Stimulated activated CD4-positive, alpha-beta T cell treated with anti-CD3 and anti-CD28 coated beads, Interleukin-2, amount 100 ng/mL, for 48 hours (primary cell): ENCODE measurements around the gene USP12.

Experiments used
- DNase-seq, 2 donors: peaks; one replicate each; pipeline ENCODE4 v3.0.0-alpha.2; 2020

Gene USP12

DNA sequence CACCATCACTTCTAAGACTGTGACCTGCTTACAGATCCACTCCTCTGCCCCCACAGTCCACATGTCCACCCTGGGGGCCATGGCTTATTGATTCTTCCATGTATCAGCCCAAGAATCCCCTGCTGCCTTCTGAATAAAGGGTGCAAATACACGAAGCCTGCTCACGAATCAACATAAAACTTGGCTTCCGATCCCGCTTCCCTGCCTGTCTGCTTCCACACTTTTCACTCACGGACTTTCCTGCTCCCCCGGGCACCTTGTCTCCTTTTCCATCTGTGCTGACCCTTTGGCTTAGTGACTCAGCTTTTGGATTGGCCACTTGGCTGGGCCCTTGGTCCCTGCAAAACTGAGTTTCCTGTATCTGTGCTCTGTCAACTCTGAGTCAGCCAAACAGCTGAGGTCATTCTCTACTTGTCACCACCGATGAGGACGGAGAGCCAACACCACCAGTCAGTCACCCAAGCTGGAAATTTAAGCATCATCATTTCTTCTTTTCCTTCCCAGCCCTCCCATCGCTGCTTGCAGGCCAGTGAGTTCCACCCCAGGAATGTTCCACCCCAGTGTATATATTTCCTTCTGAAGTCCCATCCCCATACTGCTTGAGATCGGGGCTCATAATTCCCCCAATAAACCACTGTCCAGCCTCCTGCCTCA is 11.4 kb upstream of the USP12 start:
- DNase-seq, result no peak

DNA sequence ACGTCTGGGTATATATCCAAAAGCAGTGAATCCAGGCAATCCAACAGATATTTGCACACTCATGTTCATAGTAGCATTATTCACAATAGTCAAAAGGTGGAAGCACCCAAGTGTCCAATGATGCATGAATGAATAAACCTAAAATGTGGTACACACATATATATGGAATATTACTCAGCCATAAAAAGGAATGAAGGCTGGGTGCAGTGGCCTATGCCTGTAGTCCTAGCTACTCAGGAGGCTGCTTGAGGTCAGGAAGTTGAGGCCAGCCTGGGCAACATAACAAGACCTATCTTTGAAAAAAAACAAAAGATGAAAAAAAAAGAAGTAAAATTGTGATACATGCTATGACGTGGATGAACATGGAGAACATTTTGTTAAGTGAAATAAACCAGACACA is 10.4 kb upstream of the USP12 start:
- no peak for DNase-seq

DNA sequence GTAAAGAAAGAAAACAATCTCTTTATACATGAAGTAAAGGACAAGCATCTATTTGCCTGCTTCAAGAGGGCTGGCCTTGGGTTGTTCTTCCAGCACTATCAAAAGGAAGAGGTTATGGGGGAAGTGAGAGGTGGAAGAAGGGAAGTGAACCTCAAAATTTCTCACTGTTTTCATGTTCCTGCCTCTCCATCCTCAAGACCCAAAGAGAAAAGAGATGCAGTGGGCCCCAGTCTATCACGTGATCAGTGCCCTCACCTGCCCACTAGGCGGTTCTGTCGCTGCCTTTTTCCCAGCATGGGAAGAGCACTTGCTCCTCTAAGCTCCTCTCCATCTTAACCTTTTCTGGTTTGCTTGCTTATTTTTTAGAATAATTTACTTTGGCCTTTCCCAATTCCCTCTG is 6.2 kb upstream of the USP12 start:
- DNase-seq, result no peak

DNA sequence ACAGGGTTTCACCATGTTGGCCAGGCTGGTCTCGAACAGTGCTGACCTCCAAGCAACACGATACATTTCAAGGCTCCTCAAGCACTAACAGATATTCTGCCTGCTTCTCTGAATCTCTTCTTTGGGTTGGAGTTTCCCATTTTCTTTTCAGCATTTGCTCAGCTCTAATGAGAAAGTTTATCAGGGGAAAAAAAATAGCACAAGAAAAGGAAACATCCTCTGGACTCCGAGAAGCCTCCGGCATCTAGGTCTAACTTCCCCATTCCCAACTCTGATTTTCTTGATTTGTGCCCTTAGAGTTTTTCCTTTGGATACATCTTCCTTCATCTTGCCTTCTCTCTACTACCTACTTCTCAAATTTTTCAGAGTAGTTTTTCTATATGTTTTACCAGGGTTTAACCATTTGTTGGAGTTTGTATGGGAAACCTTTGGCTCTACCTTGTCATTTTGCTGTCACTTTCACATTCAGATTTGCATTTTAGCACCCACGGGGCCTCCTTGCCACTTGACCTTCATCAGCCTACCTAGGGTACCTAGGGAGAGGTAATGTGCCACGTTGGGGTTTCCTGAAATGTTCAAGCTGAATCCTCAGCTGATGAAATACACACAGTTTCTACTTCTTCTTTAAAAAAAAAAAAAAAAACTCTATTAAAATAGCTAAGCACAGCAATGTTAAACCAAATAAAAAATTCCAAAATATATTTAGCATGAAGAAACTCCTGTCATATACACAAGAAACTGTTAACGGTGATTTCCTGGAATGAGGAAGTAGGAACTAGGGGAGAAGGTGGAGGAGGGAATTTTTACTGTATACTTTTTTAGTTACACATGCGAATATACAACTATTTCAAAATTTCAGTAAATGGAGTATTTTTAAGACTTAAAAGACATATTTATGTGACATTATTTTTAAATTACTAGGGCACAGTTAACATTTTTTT is 5.1 kb upstream of the USP12 start:
- no peak for DNase-seq

DNA sequence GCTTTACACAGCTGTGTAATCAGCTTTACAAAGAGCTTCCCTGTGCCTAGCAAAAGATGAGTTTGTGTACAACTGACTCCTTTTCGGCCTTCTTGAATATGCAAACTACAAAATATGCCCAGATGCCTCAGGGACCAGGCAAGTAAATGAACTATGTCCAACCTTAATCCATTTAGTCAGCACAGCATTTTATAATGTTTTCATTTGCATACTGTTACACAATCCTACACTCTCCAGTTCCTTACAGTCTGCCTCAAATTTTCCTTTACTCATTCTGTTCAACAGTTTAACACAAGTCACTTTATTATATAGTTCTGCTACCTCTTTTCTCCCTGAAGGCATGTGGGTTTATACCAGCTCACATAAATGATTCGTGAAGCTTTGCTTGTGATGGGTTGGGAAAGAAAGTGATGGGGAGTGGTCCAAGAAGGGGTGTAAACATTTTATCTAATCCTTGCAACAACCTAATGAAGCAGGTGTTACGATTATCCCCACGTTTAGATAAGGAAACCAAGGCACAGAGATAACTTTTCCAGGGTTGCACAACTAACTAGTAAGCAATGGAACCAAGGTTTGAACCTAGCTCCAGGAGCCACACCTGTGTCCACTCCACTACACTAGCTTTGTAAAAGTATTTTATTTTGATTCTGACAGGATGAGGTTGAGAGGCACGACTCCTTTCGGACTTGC is 3.3 kb upstream of the USP12 start:
- DNase-seq, result no peak

DNA sequence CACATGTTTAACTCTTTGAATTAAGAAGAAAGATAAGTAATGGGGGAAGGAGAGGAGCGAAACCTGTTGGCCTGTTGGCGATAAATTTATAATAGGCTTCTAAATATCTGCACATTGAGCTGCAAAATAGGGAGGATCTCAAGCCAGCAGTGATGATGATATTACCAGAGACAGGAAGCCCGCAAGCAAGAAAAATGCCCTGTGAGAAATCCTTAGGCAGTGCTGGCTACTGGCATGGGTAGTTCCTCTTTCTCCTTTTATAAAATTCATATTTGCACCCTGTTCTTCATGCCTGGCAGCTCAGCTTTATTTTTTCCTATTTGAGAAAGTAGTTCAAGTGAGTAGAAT is 858 bp upstream of the USP12 start:
- DNase-seq, result no peak

DNA sequence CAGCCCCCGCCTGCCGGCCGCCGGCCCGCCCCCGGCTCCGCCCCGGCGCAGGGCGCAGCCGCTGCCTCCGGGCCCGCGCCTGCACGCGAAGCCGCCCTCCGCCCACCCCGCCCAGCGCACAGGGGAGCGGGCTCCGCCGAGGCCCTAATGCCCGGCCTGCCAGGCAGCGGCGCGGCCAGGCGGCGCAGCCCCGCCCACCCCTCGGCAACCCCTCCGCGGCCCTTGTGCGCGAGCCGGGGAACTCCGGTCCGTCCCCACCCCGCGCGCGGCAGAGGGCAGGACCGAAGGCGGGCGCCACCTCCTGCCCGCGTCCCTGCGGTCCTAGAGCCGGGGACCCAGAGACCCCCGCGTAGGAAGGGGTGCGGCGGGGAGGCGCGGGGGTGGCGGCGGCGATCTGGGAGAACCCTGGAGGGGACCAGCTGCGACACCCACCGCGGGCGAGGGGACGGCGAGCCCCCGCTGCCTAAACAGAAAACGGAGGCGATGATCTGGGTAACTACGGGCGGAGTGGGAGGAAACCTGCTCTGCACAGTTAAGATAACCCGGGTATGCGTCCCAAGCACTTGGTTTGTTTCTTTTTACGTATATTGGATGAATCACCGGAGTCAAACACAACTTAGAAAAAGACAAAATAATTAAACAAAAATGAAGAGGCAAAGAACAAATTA is 350 bp upstream of the USP12 start:
- peak; percentile 79 to 80 for DNase-seq

DNA sequence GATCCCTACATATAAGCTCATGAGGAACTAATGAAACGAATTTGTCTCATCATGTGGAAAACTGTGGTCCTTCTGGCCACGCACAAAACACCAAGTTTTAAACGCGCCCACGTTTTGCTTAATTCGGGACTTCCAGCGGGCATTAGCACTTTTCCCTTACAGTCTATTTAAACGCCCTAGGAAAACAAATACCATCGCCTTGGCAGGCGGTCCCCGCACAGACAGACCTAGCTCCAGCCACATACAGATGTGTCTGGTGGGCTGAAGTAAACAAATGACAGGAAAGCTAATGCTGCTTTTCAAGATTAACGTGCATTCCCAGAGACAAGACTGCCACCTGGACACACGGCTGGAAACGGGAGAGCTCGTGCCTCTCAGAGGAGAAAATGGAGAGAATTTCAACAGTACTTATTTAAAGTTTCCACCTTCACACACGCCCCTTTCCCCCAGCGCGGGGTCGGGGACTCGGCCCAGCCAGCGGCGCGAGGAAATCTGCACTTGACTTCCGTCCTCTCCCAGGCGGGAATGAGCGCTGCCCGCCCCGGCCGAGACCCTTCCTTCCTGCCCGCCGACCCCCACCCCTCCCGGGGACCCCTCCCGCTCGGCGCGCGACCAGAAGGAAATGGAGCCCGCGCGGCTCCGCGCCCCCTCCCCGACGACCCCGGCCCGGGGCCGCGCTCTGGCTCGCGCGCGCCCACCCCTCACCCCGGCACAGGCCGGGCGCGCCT is 931 bp downstream of the USP12 start:
- DNase-seq, result peak; percentile 16 to 37

DNA sequence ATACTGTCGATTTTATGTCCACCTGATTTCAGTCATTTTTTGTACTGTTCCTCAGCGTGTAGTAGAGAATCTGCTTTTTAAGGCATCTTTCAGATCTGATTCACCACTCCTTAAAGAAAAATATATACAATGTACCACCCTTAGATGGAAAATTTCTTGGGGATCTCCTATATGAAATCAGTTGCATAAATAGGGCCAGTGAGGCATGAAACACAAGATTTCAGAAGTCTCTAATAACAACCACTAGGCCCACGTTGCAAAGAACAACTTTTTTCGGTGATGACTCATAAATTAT is 1.4 kb downstream of the USP12 start:
- no peak for DNase-seq

DNA sequence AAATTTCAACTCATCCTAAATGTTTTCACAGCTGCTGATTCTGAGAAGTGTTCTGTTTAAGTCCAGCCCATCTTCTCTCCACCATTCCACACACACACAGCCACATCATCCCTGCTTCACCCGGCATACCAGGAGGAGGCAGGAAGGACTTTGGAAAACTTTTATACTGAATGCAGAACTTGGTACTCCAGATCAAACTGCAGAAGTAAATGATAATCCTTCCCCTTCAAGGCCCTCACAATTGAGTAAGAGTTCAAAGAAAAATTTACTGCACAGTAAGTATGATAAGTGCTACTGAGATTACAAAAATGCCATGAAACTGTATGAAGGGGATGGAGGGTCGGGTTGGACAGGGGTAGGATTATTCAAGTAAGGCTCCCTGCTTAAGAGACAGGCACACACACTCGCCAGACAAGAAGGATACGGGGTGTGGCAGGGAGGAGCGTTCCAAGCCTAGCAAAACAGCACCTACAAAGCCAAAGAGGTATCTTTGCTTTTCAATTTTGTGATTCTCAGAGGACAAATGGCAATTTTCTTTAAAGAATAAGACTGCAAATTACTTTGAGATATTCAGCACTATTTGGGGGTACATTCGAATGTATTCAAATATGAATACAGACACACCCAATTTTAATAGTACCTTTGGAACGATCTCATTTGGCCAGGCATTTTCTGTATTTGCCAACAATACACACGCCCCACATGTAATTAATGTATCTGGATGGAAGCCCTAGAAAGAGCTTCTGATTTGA is 2.5 kb downstream of the USP12 start:
- DNase-seq, result no peak

DNA sequence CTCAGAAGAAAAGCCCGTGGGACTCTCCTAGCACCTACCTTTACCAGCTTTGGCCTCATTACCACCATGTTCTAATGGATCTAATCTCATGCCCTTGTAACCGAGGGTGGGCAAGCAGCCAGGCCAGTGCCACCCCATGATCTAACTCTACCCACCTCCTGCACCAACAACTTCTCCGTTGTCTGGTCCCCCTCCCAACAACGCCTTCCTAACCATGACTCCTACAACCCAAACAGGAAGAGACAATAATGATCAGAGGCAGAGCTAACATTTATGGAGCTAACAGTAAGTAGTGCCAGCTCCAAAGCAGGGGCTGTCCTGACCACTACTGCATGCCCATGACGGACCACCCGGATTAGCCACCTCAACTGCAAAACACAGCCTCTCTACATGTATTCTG is 3.5 kb downstream of the USP12 start:
- DNase-seq, result no peak

DNA sequence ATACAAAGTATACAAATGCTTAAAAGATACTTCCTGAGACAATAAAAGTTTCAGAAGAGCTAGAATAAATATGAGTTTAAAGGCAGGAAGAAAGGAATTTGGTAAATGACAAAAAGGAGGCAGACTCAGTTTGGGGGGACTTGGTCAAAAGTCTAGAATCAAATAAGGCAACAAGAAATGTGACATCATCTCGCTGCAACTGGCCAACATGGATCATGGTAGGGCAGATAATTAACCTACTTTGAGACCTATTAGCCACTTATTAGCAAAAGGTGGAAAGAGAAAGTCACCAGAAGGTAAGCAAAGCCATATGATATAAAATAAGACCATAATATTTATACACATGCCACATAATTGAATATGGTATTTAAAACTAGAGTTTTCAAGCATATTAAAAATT is 5.3 kb downstream of the USP12 start:
- DNase-seq, result no peak

DNA sequence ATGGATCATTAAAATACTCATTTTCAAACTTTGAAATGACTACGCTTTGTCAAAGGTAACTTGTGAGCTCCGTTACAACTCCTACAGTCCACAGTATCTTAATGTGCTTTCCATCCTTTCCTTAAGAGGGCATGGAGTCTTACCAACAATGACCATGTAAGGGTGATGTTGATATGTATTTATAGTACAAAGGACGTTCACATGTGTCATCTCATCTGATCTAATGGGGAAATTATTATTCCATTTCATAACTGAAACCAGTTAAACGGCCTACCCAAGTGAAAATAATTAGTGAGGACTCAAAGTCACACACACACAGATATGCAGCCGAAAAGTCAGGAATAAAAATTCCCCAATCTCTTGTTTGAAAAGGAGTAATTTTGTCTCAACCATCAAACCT is 9.6 kb downstream of the USP12 start:
- no peak for DNase-seq

DNA sequence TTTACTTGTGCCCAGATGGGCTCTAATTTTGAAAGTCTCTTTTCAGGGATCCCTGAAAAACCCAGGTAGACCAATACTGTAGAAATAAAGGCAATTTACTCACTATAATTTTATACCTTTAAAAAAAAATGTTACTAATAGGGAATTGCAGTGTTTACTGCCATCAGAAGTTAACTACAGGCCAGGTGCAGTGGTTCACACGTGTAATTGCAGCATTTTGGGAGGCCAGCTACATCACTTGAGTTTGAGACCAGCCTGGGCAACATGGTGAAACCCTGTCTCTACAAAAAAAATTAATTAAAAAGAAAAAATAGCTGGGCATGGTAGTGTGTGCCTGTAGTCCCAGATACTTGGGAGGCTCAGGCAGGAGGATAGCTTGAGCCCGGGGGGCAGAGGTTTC is 10.2 kb downstream of the USP12 start:
- DNase-seq, result no peak

DNA sequence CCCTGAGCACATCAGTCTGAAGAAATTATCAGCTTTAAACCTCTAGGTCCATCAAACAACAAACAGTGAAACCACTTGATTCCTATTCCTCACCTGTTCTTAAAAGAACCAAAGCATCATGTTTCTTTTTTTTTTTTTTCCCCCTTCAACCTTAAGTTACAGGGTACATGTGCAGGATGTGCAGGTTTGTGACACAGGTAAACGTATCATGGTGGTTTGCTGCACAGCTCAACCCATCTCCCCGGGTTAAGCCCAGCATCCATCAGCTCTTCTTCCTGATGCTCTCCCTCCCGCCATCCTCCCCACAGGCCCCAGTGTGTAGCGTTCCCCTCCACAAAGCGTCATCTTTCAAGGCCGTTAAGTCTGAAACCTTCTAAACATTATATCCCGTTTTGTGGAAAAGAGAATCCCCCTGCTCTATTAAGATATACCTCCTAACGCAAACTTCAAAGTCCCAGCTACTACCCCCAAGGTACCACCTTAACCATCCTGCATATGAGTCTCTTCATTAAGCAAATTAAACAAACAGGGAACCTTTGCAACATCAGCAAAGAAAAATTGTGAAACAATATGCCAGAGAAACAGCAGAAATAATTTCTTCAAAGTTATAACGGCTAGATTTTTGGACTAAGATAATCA is 10.8 kb downstream of the USP12 start:
- DNase-seq, result no peak

DNA sequence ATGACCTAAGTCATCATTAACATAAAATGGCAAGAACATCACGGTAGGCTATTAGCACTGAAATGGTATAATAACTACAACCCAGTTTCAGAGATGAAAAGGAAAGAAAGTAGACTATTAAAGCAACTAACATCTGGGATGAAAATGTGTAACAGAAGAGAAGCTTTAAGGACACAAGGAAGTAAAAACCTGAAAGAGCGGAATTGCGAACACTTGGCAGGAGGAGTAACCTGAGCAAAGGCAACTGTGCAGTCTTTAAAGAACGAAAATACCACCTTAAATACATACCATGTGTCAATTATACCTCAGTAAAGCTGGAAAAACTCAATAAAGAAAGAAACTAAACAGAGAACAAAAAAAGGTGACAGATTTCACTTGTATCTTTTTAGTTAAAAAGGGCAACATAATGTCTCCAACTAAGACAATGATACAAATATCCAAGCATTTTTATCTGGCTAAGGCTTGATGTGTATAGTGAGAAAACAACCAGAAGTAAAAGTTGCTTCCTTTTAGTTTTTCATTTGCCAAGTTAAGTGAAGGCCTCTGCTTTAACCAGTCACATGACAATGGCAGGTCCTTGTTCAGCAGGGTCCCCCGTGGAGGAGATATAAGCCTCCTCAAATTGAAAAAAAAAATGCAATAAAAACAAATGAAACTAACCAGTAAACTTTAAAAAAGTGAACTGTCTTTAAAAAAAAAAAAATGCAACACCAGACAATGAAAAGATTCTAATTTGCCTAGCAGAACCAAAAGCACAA is 11.6 kb downstream of the USP12 start:
- no peak for DNase-seq

DNA sequence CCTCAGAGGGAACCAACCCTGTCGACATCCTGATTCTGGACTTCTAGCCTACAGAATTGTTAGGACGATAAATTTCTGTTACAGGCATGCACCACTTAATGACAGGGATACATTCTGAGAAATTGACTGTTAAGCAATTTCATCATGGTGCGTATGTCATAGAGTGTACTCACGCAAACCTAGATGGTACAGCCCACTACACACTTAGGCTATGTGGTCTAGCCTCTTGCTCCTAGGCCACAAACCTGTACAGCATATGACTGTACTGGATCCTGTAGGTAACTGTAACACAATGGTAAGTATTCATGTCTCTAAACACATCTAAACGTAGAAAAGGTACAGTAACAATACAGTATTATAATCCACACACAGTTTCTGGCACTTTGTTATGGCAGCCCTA is 13.3 kb downstream of the USP12 start:
- no peak for DNase-seq

DNA sequence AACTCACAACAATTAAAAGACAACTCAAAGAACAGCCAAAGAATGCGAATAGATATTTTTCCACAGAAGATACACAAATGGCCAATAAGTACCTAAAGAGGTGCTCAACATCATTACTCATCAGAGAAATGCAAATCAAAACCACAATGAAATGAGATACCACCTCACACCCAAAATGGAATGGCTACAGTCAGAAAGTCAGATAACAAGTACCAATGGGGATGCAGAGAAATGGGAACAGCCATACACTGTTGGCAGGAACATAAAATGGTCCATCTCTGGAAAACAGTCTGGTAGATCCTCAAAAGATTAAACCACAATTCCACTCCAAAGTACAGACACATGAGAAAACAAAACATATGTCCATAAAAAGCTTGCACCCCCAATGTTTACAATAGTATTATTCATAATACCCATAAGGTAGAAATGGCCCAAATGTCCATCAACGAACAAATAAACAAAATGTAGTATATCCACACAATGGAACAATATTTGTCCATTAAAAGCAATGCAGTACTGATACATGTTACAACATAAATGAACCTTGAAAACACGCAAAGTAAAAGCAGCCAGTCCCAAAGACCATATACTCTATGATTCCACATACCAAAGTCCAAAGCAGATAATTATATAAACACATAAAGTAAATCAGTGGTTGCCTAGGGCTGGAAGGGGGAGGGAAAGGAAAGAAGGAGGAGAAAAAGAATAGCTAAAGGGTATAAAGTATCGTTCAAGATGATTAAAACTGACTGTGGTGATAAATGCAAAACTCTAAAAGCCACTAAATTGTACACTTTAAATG is 19.6 kb downstream of the USP12 start:
- DNase-seq, result no peak

DNA sequence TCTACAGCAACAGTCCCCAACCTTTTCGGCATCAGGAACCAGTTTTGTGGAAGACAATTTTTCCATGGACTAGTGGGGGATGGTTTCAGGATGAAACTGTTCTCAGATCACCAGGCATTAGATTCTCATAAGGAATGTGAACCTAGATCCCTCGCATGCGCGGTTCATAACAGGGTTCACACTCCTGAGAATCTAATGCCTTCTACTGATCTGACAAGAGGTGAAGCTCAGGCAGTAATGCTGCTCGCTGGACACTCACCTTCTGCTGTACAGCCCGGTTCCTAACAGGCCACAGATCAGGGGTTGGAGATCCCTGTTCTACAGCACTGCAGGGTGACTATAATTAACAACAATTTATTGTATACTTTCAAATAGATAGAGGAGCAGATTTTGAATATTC is 21.9 kb downstream of the USP12 start:
- no peak for DNase-seq

DNA sequence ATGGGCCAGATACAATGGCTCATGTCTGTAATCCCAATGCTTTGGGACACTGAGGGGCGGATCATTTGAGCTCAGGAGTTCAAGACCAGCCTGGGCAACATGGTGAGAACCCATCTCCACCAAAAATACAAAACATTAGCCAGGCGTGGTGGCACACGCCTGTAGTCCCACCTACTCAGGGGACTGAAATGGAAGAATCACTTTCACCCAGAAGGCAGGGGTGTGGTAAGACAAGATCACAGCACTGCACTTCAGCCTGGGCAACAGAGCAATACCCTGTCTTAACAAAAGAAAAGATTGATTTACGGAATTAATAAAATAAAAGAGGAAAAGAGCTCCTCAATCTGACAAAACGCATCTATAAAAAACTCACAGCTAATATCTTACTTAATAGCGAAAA is 22.7 kb downstream of the USP12 start:
- DNase-seq, result no peak
